Heart left ventricle (tissue), 16 donors: Measurements from ENCODE around the gene RAB8A. TPM values are rescaled to one million over a fixed set of nuclear protein-coding genes. Genes with fewer than 3 reads are reported as not detected.
"Not testable (repeated sequence)": the region's sequence is repeated elsewhere in the genome, so short reads cannot be mapped to it uniquely, and the experiment has no call there.

ENCODE experiments used
- ATAC-seq, 4 donors: fragments of 200-7000 bp; cut with Tn5 transposase; one replicate each; pipeline ENCODE4 v1.9.1; 2020 to 2022; ENCODE audit warnings: moderate library complexity in 4 of 4, mild to moderate bottlenecking in 3 of 4, moderate number of reproducible peaks in 1 of 4
- DNase-seq, 5 donors: peaks; one replicate each; pipeline ENCODE4 v3.0.0-alpha.2; 2020
- H3K27ac ChIP-seq, 12 donors: fragments of 200-600 bp; sonication (generic) in 4 of 12; one replicate each; pipeline versions ENCODE4 v1.5.0 to v1.8.0; 2016 to 2022; ENCODE audit warnings: mild to moderate bottlenecking in 2 of 12
- H3K27me3 ChIP-seq, 9 donors: fragments of 200-600 bp; sonication (generic) in 2 of 9; one replicate each; pipeline versions ENCODE4 v1.5.1 to v1.8.0; 2016 to 2022; ENCODE audit warnings: mild to moderate bottlenecking in 3 of 9
- H3K36me3 ChIP-seq, 9 donors: fragments of 200-600 bp; sonication (generic) in 2 of 9; one replicate each; pipeline versions ENCODE4 v1.5.0 to v1.8.0; 2018 to 2022; ENCODE audit warnings: mild to moderate bottlenecking in 2 of 9
- H3K4me1 ChIP-seq, 12 donors: fragments of 200-600 bp; sonication (generic) in 4 of 12; one replicate each; pipeline versions ENCODE4 v1.5.0 to v1.8.0; 2016 to 2022; ENCODE audit warnings: mild to moderate bottlenecking in 3 of 12
- H3K4me3 ChIP-seq, 12 donors: fragments of 200-600 bp; sonication (generic) in 4 of 12; one replicate each; pipeline versions ENCODE4 v1.5.0 to v1.8.0; 2017 to 2022; ENCODE audit warnings: mild to moderate bottlenecking in 9 of 12, moderate library complexity in 4 of 12
- H3K9me3 ChIP-seq, 12 donors: fragments of 200-600 bp; sonication (generic) in 4 of 12; one replicate each; pipeline versions ENCODE4 v1.5.0 to v1.8.0; 2016 to 2022; ENCODE audit warnings: mild to moderate bottlenecking in 1 of 12
- POLR2A ChIP-seq, 2 donors: fragments of 450-650 bp; IDR thresholded peaks; one replicate each; pipeline ENCODE4 v1.6.1; 2017; ENCODE audit warnings: antibody characterized with exemption in 2 of 2, mild to moderate bottlenecking in 2 of 2, moderate library complexity in 2 of 2
- WGBS, 4 donors: extraction: QIAGEN DNeasy Blood & Tissue Kit in 2 of 4; methylation state at CpG; one replicate each; pipeline versions ENCODE4 v1.1.5 to v1.1.7; 2013 to 2018; 5-methylcytosine and 5-hydroxymethylcytosine counted together
- intact Hi-C, 10 donors: fragments of 100-400 bp; cut with DNase I; formaldehyde crosslinking; loops; one replicate each; pipeline versions ENCODE4 v1.11.1 to v1.14.2; 2022
- polyA plus RNA-seq, 2 donors: library from polyadenylated mRNA; stranded (reverse); fragments of 200-250 nt; gene quantifications; one replicate each; pipeline ENCODE4 v1.2.3, GENCODE V29; 2013
- total RNA-seq, 9 donors: library from RNA; depleted of rRNA in 2 of 9; stranded (reverse); fragments of >200 nt in 2 of 9; fragmentation: NEBNext Ultra II Directional in 3 of 9; extraction: Animal tissue kit (Norgen Biotek cat#: 25700) in 3 of 9; gene quantifications; one replicate each; pipeline versions ENCODE4 v1.1.0 to v1.2.4, GENCODE V29; 2016 to 2023
- TF ChIP-seq, protein P1 (sequence below), 12 donors: fragments of 200-600 bp; sonication (generic) in 4 of 12; IDR thresholded peaks; one replicate each; pipeline versions ENCODE4 v1.5.0 to v1.8.0; 2018 to 2022; ENCODE audit warnings: antibody characterized with exemption in 12 of 12, mild to moderate bottlenecking in 5 of 12
- donor health status: ischemic (EF 13 %, LVEDD 7.1; RV severe dilation, severe dysfunction).
- donor health status: healthy with polysubstance abuse.
- donor health status: DM: no; HTN: yes; CAD: no.
- donor health status: DM: no; HTN: no; CAD: no.
- donor health status: ischemic (EF 25% LVEDD 6.9; RV normal size, moderate dysfunction).
- donor health status: ischemic (EF 25% LVEDD 5.7; RV mildly dilated, moderate dysfunction).
- donor health status: healthy.
- donor health status: DM: yes; HTN: yes; CAD: no.
- donor health status: ischemic (EF 35%, LVEDD 5.7; RV mildly dilated, moderate dysfunction).
- donor health status: nonischemic (EF 11% LVEDD 7.7; RV severe dilation, severe dysfunction).
- donor health status: DM: yes; HTN: yes; CAD: no.
- donor health status: PGD.
- donor health status: ischemic (EF 29% LVEDD 5.4; RV normal size, mild dysfunction).
- donor health status: nonischemic (EF 23%, LVEDD 6.1; RV moderate dilation, normal function).

The RAB8A gene
- total and polyA plus RNA-seq, 11 donors: 7.8 to 53.7 (median 23.7) TPM

GRCh38 chr19:16085115-16085514 lies 26.6 kb upstream of the RAB8A start:
- 83 to 87% (median 84%) methylated on average over 6 of the region's 6 CpGs for WGBS, 4 donors
- peak overlapping the region in 3 of 12 donors; percentile 37 to 100 (median 65) for H3K27ac ChIP-seq
- H3K4me1 ChIP-seq: peaks cover 0 to 77% (median 20%) of the 10 kb centered on the region in 12 donors
- peaks cover 9 to 100% (median 97%) of the 10 kb centered on the region in 9 donors for H3K36me3 ChIP-seq
- H3K4me3 ChIP-seq: no peak overlapping the region
- intact Hi-C loops: no loop called here
- no peak for DNase-seq
- no peaks in the 10 kb centered on the region for H3K27me3 ChIP-seq
- H3K9me3 ChIP-seq: no peaks in the 10 kb centered on the region
- ATAC-seq: no peak
- TF ChIP-seq, protein P1, sequence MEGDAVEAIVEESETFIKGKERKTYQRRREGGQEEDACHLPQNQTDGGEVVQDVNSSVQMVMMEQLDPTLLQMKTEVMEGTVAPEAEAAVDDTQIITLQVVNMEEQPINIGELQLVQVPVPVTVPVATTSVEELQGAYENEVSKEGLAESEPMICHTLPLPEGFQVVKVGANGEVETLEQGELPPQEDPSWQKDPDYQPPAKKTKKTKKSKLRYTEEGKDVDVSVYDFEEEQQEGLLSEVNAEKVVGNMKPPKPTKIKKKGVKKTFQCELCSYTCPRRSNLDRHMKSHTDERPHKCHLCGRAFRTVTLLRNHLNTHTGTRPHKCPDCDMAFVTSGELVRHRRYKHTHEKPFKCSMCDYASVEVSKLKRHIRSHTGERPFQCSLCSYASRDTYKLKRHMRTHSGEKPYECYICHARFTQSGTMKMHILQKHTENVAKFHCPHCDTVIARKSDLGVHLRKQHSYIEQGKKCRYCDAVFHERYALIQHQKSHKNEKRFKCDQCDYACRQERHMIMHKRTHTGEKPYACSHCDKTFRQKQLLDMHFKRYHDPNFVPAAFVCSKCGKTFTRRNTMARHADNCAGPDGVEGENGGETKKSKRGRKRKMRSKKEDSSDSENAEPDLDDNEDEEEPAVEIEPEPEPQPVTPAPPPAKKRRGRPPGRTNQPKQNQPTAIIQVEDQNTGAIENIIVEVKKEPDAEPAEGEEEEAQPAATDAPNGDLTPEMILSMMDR (IDR thresholded peaks at IDR 0.05): no peak
- no peak for TF ChIP-seq POLR2A (IDR thresholded peaks at IDR 0.05)

GRCh38 chr19:16087404-16087803 lies 24.3 kb upstream of the RAB8A start:
- intact Hi-C loops, DNase-seq, H3K4me3 ChIP-seq, H3K9me3 ChIP-seq, ATAC-seq, H3K27me3 ChIP-seq: not testable (repeated sequence)
- peaks cover 6 to 100% (median 100%) of the 10 kb centered on the region in 9 donors for H3K36me3 ChIP-seq
- 86 to 90% (median 89%) methylated on average over 11 of the region's 11 CpGs for WGBS, 4 donors
- peaks cover 0 to 54% (median 10%) of the 10 kb centered on the region in 12 donors for H3K4me1 ChIP-seq
- H3K27ac ChIP-seq: peak overlapping the region in 7 of 12 donors; percentile 15 to 100 (median 65)

GRCh38 chr19:16087940-16088339 lies 23.7 kb upstream of the RAB8A start:
- TF ChIP-seq, protein P1 (IDR thresholded peaks at IDR 0.05): no peak
- no peak for TF ChIP-seq POLR2A (IDR thresholded peaks at IDR 0.05)
- ATAC-seq (no peak), DNase-seq (no peak)
- Histone ChIP-seq H3K27ac (peak overlapping the region in 2 of 12 donors; percentile 14 to 100), H3K27me3 (no peaks in the 10 kb centered on the region), H3K4me3 (no peak overlapping the region), H3K4me1 (peaks cover 0 to 49% (median 10%) of the 10 kb centered on the region in 12 donors), H3K9me3 (no peaks in the 10 kb centered on the region), H3K36me3 (peaks cover 6 to 100% (median 100%) of the 10 kb centered on the region in 9 donors)
- 74 to 85% (median 81%) methylated on average over 12 of the region's 12 CpGs for WGBS, 4 donors
- intact Hi-C loops: no loop called here

DNA sequence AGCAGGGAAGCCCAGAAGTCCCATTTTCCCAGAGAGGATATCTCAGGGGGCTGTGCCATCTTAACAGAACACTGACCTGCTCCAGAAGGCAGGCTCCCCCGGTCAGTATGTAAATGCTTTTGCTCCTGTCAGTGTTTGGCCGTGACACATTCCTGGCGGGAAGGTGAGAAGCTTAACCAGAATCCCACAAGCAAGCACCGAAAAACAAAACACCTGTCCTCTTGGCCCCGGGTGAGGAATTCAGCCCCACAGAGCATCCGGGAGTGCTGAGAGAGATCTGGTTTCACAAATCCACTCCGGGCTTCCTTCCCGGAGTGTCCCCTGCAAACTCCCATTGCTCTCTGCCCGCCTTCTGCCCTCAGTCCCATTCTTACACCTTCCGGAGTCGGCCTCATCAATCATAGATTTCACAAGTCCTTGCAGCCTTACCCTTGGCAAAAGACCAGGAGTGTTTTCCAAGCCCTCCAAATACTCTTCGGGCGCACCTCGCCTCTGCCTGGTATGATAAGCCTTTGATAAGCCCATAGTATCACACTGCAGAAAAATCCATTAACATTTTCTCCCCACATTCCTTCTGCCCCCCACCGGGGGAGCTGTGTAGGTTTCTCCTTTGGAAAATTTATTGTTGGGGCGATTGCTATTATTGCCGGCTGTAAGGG lies 23.2 kb upstream of the RAB8A start:
- peak overlapping the region in 2 of 12 donors; percentile 14 to 100 for H3K27ac ChIP-seq
- TF ChIP-seq POLR2A (IDR thresholded peaks at IDR 0.05): no peak
- TF ChIP-seq, protein P1 (IDR thresholded peaks at IDR 0.05): no peak
- DNase-seq: no peak
- H3K36me3 ChIP-seq: peaks cover 6 to 100% (median 100%) of the 10 kb centered on the region in 9 donors
- no peaks in the 10 kb centered on the region for H3K27me3 ChIP-seq
- no peak for ATAC-seq
- WGBS, 4 donors: 70 to 79% (median 71%) methylated on average over 15 to 17 of the region's 17 CpGs
- peaks cover 0 to 43% (median 10%) of the 10 kb centered on the region in 12 donors for H3K4me1 ChIP-seq
- no peak overlapping the region for H3K4me3 ChIP-seq
- intact Hi-C loops: no loop called here
- H3K9me3 ChIP-seq: no peaks in the 10 kb centered on the region
